GM11168 (cell line): ENCODE measurements around the gene CASK.
"Not testable (repeated sequence)": the region's sequence is repeated elsewhere in the genome, so short reads cannot be mapped to it uniquely, and the experiment has no call there.

Experiments used
- in situ Hi-C: fragments of 300-500 bp; cut with MboI; formaldehyde crosslinking; loops from one replicate; pipeline ENCODE4 v1.12.0; 2022; ENCODE audit warnings: low sequenced_read_pairs; ENCODE audit not compliant: unreplicated experiment

CASK gene

DNA sequence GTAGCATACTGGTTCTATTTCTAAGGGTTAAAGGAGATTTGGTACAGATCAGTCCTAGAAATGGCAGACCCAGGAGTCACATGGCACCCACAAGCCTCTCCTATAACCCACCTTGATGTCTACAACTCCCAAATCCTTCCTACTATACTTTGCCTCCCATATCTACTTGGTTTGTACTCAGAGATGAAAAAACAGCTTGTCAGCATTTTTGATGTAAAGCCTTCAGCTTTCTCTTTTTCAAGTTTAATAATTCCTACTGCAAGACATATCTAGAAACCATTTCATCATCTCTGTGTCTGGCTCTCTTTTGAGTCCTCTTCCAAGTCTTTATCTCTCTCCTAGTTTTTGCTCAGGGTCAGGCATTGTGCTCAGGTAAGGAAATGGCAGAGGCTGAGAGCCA is 393.3 kb downstream of the CASK start:
- in situ Hi-C loops, result no loop called here

DNA sequence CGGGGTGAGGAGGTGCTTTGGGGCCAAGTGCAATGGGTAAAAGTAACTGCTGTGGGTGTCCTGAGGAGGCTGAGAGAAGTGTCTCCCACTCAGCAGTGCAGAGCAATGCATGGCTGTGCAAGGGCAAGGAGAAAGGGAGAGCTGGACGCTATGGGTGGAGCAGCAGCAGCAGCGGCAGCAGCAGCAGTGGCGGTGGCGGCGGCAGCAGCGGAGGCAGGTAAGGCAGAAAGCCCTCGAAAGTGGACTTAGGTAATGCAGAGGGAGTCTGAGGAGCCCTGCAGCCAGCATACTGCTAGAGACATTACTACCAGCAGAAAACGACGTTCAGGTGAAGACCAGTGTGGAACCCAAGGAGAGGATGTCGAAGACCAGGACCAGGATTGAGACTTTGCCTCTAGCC is 394.1 kb downstream of the CASK start:
- in situ Hi-C loops, result no loop called here

DNA sequence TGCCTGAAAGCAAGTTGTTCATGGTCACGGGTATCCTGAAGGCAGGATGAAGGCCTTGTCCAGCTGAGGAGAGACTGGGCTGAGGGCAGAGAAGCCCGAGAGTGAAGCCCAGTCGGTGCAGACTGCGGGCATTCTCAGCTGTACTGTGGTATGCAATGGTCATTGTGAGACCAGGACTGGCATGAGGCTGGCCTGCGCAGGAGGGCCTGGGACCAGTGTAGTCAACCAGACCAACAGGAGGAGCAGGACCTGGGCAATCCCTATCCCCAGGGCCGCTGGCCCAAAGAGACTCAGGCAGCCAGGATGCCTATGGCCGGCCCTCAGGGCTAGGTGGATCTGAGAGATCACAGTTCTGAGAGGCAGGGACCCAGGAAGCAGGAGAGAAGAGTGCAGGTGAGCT is 394.6 kb downstream of the CASK start:
- in situ Hi-C loops, result no loop called here

DNA sequence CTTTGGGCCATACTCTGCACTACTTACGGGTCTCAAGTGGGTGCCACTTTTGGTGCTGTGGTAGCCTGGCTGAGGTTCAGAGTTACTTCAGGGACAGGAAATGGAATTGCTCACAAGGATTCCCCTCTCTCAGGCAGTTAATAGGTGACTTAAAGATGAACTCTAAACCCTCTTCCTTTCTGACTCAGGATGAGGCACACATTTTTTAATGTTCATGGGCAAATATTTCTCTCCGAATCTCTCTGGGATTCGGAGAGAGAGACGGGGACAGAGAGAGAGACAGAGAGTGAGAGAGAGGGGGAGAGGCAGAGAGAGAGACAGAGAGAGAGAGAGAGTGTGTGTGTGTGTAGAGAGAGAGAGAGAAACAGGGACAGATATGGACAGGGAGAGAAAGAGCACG is 396.4 kb downstream of the CASK start:
- in situ Hi-C loops, result no loop called here

DNA sequence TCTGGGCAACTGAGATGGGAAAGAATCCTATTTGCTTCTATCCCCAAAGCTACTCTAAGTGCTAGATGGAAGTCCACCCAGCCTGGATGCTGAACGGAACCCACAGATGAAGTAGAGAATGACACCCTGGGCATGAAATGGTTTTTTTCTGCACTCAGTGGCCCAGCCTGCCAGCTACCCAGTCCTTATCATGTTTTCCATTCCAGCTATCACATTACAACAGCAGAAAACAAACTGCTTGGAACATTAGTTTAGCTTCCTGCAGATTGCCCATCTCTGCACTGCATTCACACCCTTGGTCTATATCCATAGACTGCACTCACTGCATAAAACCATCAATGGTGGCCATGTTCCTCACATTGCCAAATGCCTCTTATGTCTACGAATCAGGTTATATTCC is 397.1 kb downstream of the CASK start:
- in situ Hi-C loops, result no loop called here

DNA sequence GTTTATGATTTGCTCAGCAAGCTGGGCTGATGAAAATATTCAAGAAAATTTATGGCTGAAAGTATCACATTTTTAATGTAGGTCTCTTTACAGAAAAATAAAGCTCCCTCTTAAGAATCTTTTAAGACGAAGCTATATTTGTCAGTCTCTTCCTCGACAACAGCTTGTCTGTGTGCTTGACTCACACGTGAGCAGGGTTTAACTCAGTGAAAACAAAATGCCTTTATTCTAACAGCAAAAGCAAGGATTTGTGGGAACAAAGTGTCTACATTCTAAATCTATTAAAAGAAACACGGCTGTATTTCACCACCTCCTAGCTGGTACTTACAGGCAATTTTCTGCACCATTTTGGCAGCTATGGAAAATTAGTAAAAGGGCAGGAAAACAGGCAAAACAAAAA is 400.7 kb downstream of the CASK start:
- in situ Hi-C loops, result no loop called here

DNA sequence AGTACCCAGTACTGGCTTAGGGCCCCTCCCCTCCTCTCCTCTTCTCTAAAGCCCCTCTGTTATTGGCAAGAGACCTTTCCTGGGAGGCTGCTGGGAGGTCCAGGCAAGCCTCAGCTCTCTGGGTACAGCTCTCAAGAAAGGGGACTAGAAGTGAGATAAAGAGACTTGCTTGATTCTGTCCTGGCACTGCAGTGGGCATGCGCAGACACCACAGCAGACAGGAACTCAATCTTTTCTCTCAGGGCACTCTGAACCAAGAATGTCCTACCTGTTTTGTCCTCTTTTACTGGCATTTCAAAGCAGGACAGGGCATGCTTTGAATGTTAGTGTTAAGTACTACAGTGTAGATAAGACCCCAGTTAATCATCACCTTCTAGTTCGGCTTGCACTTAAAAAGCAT is 401.3 kb downstream of the CASK start:
- in situ Hi-C loops, result no loop called here

DNA sequence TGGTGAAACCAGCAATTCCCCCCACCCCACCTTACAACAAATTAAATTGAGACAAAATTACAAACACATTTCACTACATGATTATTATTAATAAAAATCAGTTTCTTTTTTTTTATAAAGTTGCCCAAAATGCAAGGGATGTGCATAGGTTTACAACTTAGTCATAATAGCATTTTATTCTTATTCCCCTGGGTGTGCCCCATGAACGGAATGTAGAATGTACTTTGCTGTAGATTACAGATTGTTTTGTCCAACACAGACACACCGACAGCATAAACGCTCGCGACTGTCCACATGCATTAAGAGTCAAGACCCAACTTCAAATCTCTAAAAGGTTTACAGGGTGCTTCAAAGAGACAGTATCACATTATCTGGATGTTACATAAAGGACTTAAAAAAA is 403.9 kb downstream of the CASK start:
- in situ Hi-C loops, result no loop called here

DNA sequence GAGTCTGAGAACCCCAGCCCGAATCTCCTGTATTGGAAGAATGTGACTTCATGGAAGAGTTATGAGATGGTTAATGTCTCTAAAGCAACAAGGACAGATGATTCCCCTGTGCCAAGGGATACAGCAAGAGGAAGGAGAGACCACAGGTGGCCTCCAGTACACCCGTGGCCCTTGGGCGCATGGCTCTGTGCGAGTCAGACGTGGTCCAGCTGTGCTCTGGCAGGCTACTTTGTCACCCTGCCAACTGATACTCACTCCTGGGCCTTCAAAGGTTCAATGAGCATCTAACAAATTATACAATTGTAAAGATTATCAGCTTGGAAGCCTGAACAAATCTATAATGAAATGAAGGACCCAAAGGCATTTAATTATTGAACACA is 404.5 kb downstream of the CASK start:
- in situ Hi-C loops, result no loop called here

DNA sequence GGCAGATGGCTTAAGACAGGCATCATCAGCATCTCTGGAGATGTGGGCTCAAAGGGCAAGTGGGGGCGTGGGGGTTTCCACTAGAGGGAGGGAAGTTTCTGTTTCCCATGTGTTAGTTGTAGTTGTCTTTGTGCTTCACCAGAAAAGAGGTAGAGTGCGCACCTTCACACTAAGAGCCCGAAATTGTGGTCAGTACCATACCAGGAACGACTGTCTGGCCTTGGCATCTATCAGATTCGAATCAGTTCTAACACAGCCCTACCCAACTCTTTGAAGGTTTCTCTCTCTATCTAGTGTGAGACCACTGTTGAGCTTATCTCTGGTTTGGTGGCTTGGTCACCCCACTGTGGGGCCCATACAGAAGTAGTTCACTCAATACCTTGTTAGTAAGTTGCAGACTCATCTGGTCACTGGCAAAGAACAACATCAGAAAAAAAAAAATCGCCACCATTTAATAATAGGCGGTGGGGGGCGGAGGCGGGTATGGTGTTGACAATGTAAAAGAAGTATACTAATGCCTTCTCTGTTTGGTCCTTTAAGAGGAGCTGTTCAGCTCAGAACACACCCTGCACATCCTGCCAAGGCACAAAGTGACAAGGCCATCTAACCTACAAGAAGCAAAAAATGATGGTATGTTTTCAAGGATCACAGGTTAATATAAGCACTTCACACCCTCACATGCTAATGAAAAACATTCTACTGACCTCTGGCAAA is 405.1 kb downstream of the CASK start:
- in situ Hi-C loops, result no loop called here

DNA sequence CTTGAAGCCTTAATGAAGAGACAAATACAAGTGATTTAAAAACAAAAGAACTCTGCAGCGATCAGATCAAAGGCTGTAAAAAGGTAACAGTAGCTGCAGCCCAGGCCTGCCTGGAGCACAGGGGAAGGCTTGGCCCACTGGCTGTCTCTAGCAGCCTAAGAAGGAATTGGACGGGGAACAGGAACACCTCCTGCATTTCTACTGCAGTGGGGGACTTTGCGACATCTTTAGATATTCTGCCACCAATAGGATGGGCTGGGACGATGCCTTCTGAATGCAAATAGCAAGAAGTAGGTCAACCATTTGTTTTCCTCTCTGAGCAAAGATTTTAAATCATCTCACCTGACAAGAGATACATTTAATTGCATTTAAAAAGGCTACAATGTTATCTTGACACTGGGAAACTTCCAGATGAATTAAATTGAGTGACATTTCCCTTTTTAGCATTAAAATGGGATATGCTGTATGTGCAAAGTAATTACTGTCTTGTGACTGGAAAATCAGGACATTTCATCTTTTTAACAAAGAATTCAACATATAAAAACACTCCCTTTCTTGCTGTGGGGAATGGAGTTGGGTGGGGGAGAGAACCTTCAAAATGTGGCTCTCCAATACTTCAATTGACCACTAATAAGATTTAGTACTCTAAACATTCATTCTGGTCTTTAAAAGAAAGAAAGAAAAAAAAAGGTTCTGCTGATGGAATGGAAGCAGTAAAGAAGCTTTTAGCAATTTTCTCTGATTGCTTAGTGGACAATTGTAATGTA is 406.2 kb downstream of the CASK start:
- in situ Hi-C loops, result no loop called here

DNA sequence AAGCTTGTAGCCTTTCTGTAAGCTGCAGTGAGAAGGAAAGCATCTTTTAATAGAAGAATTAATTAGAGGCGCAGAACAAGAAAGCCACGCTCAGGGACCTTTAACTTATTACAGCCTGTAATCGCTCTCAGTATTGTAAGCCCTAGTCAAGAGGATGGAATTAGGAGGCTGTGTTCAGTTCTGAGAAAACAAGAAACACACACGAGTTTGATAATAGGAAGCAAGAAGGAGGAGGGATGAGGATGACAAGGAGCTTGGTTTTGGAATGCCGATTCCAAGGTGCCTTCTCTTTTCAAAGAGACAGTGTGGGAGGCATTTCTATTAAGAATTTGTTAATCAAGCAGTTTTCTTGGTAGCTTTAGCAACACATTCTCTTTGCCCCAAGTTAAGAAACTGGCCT is 406.9 kb downstream of the CASK start:
- in situ Hi-C loops, result no loop called here

DNA sequence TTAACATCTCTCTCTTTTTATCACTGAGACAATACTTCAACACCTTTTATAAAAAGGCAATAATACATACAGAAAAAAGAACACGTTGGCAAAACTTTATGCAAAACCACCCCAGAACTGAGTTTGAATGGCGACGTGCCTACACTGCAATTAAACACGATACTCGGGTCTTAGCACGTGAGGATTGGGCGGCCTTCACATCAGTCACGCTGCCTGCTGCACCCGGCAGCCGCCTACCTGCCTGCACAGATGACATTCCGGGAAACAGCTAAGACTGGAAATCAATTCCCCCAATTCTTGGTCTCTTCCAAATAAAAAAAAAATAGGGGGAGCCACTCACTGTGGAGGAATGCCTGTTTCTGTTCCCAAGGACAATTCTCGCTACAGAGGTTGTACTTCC is 408.0 kb downstream of the CASK start:
- in situ Hi-C loops, result no loop called here

DNA sequence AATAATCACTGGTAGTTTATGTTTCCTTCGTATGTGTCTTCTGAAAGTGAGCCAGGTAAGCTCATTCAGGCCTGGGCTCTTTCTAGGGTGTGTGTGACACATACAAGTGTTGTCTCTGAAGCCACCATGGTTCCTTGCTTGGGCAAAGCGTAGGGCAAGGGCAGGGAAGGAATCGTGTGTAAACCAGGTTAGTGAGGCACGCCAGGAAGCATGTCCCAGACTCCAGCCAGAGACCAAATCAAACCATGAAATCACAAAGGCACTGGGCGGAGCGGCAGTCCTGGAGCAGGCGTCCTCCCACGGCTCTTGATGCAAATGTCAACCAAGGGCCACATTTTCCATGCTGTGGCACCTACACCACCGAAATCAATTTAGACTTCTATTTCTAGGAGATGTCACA is 409.2 kb downstream of the CASK start:
- in situ Hi-C loops, result no loop called here

DNA sequence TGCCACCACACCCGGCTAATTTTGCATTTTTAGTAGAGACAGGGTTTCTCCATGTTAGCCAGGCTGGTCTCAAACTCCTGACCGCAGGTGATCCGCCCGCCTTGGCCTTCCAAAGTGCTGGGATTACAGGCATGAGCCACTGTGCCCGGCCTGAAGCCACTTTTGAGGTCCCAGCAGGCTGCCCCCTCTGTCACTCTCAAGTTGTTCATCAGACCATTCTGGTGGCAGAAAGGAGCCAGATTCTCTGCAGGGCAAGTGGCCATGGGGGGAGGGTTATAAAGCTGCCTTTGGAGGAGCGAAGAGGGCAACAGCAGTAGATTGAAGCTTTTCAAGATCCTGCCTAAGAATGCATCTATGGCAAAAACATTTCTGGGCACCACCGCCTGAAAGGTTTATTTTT is 410.5 kb downstream of the CASK start:
- in situ Hi-C loops, result not testable (repeated sequence)

DNA sequence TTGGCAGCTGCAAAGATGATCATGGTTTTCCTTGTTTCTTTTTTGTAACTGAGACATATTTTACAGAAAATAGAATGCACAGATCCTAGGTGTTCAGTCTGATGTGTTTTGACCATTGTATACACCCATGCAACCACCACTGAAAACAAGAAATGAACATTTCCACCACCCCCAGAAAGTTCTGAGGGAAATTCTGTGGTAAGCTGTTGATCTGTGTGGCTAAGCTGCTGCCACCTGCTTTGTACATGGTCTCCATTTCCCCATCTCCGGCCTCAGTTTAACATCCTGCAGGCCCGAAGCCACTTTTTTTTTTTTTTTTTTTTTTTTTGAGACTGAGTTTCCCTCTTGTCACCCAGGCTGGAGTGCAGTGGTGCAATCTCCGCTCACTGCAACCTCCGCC is 411.0 kb downstream of the CASK start:
- in situ Hi-C loops, result no loop called here

DNA sequence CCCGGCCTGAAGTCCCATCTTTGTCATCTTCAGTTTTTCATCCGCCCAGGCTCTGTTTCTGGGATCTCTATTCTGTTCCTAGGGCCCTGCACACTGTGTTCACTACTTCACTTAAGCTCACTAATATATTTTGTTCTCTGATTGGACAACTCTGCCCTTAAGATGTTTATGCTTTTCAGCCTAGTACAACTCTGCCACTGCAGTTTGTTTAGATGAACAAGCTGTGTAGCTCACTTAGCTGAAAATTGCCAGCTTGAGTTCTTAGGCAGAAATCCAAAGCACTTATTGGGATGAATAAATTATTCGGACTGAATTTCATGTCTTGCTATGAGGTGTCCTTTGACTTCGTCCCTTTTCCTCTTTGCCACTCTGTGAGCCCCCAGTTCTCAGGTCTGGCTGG is 415.4 kb downstream of the CASK start:
- in situ Hi-C loops, result no loop called here

DNA sequence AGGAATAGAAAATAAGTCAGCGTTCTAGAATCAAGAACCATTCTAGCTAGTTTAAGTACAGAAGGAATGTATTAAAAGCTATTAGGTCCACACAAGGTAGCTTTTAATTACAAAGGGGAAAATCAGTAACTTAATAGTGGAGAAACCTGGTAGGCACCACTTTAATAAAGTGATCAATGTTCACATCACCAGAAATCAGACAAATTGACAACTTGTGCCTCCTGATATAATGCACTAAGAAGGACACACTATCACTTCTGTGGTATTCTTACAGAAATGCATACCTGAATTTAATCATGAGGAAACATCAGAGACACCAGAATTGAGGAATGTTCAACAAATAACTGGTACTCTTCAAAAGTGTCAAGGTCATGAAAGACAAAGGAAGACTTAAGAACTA is 421.4 kb downstream of the CASK start:
- in situ Hi-C loops, result no loop called here

DNA sequence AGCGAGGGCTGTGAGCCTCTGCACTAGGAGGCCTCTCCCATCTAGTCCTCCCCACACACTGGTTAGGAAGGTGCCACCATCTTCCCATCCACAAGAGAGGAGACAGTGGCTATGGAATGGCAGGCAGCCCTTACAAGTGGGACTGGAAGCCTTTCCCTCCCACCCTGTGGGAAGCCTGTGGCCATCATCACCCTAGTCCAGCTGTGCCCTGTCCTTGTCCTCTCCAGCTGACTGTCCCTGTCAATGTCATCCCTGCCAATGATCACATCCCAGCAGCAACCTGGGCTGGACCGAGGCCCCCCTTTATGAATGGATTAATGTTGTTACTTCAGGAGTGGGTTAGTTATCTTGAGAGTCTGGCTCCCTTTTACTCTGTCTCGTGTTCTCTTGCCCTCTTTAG is 423.4 kb downstream of the CASK start:
- in situ Hi-C loops, result no loop called here

DNA sequence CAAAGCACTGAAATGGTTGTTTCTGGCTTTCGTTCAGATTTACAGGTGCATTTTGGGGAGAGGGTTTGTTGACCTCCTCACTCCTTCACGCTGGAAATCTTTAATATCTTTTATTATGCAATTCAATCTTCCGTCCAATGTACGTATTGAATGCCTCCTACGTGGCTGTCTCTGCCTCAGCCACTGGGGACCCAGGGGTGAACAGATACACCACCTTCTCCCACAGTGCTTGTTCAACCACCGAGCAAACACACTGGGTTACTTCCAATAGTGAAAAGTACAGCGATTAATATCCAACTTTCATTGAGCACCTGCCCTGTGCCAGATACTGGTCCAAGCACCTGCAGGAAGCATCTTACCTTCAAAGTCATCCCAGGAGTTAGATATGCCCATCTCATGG is 424.2 kb downstream of the CASK start:
- in situ Hi-C loops, result no loop called here

DNA sequence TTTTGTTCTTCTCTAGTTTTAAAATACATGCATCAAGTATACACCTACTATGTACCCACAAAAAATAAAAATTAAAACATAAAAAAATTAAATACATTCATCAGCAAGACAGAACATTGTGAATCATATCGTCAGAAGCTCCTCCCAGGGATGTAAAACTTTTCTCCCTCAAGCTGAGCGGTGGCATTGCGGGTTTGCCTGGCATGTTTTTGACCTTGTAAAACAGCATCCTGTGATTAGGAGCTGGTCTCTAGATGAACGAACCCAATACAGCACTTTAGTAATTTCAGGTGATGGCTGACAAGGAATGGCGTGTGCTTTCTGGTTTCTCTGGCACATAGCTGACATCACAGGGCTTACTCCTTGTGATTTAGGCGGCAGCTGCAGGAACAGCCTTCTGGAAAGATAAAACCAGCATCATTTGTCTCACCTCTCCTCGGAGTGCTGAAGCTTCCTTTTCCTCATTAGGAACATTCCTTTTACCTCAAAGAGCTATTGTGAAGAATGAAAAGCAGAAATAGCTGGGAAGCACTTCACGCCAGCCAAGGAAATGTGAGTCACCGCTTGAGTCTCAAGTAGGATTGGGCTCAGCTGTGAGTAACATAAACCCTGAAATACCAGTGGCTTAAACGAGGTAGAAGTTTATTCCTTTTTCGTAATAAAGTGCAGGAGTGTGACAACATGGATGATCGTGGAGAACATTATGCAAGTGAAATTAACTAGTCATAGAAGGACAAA is 431.9 kb downstream of the CASK start:
- in situ Hi-C loops, result no loop called here
